GM12892 (cell line): ENCODE measurements around the gene CAMK2B.

Experiments used
- POLR2A ChIP-seq: IDR thresholded peaks from 2 replicates; pipeline ENCODE4 v1.6.1; 2011; ENCODE audit warnings: low read depth, low read length, control low read depth
- POLR2AphosphoS5 ChIP-seq: IDR thresholded peaks from 2 replicates; pipeline ENCODE4 v1.6.1; 2011; ENCODE audit warnings: low read depth, low read length, control low read depth
- TAF1 ChIP-seq: IDR thresholded peaks from 2 replicates; pipeline ENCODE4 v1.6.1; 2011; ENCODE audit warnings: low read depth, mild to moderate bottlenecking, control low read depth, low read length, borderline replicate concordance

DNA sequence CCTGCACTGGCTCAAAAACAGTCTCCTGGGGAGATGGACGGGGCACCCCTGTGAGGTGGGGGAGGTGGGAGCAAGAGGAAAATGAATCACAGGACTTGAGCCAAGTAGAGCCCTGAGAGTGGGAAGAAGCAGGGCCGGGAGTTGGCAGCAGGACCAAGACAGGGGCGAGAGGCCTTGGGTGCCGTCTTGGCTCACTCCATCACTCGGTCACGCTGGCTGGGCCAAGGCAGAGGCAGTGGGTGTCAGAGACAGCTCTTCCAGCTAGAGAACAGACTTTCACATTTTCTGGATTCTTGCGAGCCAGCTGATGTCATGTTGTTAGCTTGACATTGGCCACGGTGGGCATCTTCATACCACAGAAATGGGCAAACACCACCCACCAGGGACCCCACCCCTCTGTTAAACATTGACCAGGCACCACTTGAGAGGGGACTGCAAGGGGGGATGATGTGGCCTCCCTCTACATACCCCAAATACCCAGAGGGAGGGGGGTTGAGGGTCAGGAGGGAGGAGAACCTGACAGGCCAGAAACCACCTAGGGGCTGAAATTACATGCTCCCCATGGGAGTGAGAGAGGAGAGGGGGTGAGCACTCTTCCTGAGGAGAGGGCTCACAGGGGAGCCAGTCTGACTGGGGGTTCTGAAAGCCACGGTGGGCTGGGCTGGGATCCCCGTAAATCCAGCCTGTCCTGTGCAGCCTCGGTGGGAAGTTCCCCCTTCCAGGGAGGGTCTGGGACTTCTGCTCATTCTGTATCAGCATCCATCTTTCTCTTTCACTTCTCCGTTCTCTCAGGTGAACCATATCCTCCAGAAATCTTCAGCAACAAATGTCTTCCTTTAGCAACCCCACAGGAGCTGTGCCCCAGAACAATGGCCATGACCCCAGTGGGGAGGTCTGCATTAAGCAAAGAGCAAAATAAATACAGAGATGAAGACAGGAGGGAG, 19.6 kb downstream of the CAMK2B start:
- TF ChIP-seq POLR2AphosphoS5 (no peak), POLR2A (no peak), TAF1 (no peak)
